ENCODE measurements around the gene BTG1.

- TF ChIP-seq CTCF (conservative IDR thresholded peaks at IDR 0.05; ENCODE audit: low read depth, low read length) (no peak), EZH2 (IDR thresholded peaks at IDR 0.05; ENCODE audit: low read length, unreplicated experiment) (no peak), EZH2phosphoT487 (IDR thresholded peaks at IDR 0.05; ENCODE audit: borderline replicate concordance, low read length) (no peak)
These were observed 3.3 kb downstream of the BTG1 start for GRCh38 chr12:92142251-92142926.
